SH-SY5Y (cell line): ENCODE results near the gene MAVS.

ENCODE experiments used
- GATA2 ChIP-seq: IDR thresholded peaks from 2 replicates; pipeline ENCODE4 v1.6.1; 2011; ENCODE audit warnings: mild to moderate bottlenecking, low read depth, low read length
- GATA3 ChIP-seq: IDR thresholded peaks from 2 replicates; pipeline ENCODE4 v1.6.1; 2011; ENCODE audit warnings: low read depth, mild to moderate bottlenecking, low read length, moderate library complexity

DNA sequence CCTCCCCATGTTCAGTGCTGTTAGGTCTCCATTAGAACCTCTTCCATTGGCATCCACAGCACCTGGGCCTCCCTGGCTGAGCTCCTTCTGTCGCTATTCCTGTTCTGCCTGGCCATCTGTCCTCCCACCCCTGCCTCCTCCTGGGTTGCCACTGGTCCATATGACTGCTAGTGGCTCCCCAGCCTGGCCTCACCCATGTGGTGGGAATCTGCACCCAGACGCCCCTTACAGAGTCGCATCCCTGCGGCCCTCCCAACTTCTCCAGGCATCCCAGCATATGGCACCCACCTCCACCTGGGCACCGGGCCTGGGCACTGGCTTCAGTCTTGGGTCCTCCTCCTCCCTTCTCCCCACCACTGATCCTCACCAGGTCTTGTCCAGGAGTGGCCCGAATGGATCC is 42.8 kb upstream of the MAVS start:
- no peak for TF ChIP-seq GATA2
- no peak for TF ChIP-seq GATA3
